ENCODE measurements around the gene CPNE6.
A peak's percentile ranks its signal among the peaks of the same experiment; 100 is the strongest.
"Not testable (repeated sequence)": the region's sequence is repeated elsewhere in the genome, so short reads cannot be mapped to it uniquely, and the experiment has no call there.

The CPNE6 gene

DNA sequence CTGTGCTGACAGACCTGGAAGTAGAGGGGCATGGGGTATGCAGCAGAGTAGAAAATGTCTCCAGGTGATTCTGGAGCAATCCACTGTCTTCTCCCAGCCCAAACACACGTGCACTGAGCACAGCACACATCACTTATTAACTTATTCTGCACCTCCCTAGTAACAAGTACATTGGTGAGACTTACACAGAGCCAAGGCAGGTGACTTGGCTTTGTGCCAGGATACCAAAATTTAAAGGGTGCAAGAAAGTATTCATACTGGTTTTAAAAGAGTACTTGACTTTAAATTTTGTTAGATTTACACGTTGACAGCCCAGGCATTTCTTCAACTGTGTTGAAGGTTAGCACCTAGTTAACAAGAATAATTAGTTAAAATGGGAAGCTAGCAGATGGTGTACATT, 30.7 kb upstream of the CPNE6 start:
- DNase-seq (ENCODE audit: low spot score) = no peak
- TF ChIP-seq, protein P1, sequence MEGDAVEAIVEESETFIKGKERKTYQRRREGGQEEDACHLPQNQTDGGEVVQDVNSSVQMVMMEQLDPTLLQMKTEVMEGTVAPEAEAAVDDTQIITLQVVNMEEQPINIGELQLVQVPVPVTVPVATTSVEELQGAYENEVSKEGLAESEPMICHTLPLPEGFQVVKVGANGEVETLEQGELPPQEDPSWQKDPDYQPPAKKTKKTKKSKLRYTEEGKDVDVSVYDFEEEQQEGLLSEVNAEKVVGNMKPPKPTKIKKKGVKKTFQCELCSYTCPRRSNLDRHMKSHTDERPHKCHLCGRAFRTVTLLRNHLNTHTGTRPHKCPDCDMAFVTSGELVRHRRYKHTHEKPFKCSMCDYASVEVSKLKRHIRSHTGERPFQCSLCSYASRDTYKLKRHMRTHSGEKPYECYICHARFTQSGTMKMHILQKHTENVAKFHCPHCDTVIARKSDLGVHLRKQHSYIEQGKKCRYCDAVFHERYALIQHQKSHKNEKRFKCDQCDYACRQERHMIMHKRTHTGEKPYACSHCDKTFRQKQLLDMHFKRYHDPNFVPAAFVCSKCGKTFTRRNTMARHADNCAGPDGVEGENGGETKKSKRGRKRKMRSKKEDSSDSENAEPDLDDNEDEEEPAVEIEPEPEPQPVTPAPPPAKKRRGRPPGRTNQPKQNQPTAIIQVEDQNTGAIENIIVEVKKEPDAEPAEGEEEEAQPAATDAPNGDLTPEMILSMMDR (IDR thresholded peaks at IDR 0.05; ENCODE audit: extremely low read depth, missing control alignments) = no peak

DNA sequence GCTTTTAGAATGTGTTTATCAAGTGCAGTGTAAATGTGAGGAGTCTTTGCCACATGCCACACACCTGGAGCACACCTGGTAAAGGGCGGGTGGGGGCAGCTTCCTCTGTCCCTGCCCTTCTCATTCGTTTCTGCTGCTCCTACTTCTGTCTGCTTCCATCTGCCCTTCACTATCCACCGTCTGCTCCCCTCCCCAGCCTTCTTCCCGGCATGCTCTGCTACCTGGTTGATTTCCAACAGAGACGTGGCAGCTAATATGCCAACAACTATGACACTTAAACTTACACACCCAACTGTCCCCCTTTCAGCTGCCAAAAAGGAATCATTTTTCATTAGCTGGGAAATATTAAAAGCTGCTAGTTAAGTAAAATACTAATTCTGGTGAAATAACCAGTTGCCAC, 28.6 kb upstream of the CPNE6 start:
- no peak for DNase-seq (ENCODE audit: low spot score)
- TF ChIP-seq, protein P1 (IDR thresholded peaks at IDR 0.05; ENCODE audit: extremely low read depth, missing control alignments) = no peak

DNA sequence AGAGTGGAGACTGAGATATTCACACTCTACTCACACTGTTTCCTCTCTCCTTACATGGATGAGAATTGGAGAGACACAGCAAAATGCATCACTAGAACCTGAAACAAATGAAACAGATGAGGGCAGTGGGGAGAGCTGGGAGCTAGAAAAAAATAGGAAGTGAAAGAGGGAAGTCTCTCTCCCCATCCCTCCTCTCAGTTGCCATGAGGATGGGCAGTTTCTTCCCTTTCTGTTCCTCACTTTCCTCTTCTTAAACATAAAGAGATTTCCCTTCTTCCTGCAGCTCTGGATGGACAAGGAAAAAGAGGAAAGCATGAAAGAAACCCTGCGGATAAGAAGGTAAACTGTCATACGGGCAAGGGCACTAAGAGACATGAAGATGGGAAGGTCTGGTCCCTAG, 22.4 kb upstream of the CPNE6 start:
- not testable (repeated sequence) for DNase-seq (ENCODE audit: low spot score)

GRCh38 chr14:24050753-24051152, 20.6 kb upstream of the CPNE6 start:
- not testable (repeated sequence) for DNase-seq (ENCODE audit: low spot score)

DNA sequence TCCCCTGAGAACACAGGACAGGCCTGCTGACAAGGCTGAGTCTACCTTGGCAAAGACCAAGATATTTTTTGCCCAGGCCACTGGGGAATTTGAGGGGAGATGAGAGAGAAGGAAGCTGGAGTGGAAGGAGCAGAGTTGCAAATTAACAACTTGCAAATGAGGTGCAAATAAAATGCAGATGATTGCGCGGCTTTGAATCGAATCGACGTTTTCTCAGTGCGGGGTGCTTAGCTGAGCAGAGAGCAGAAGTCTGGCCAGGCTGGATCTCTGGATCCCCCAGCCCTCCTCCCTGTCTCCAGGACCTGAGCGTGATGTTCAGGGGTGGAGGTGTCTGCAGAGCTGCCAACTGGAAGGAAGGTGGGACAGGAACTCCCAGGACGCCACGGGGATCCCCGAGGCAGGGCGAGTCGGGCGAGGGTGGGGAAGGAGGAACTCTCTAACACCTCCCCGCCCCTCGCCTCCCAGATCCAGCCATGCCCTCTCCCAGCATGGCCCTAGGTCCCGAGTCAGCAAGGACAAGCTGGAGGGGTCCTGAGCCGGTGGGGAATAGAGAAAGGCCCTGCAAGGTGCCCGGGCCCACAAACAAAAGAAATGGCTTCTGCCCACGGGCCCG, 20.1 kb upstream of the CPNE6 start:
- TF ChIP-seq, protein P1 (IDR thresholded peaks at IDR 0.05; ENCODE audit: extremely low read depth, missing control alignments) = no peak
- DNase-seq (ENCODE audit: low spot score) = no peak

DNA sequence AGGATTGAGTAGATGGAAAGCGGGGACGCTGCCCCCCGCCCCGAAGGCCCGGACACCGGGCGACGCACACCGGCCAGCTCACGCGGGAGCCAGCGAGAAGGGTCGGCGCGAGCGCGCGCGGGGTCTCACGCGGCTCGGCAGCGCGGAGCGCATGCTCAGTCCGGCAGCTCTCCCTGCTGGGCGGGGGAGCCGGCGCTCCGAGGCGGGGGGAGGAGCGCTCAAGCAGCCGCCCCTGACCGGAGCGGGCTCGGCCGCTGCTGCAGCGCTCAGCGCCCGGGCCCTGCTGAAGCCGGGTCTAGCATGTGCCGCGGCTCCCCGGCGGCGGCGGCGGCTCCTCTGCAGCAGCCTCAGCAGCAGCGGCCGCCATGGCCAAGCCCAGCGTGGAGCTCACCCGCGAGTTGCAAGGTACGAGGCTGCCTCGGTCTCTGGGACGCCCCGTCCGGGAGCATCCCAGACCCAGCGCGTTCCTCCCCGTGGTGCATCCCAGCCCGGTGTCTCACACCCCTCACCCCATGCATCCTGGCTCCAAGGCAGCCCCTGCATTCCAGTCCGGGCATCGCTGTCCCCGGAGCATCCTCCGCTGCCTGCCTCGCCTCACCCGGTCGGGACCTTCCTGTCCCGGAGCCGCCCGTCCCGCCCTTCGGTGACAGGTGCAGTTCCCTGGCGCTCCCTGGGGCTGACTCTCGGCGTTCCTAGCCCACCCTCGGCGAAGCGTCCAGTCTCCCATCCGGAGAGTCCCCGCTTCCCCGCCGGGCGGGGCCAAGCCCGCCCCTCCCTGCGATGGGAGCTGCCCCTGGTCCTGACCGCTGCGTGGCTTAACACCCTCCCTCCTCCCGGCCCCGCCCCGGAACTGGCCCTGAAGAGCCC, 19.3 kb upstream of the CPNE6 start, which contains the start of gene CARMIL3:
Gene CARMIL3, plus strand, starts transcription at position 221 of the 867 bp plus-strand sequence. Its CDS starts 145 bp downstream, at position 366.
- DNase-seq (ENCODE audit: low spot score) = peak; percentile 94
- TF ChIP-seq, protein P1 (IDR thresholded peaks at IDR 0.05; ENCODE audit: extremely low read depth, missing control alignments) = no peak

DNA sequence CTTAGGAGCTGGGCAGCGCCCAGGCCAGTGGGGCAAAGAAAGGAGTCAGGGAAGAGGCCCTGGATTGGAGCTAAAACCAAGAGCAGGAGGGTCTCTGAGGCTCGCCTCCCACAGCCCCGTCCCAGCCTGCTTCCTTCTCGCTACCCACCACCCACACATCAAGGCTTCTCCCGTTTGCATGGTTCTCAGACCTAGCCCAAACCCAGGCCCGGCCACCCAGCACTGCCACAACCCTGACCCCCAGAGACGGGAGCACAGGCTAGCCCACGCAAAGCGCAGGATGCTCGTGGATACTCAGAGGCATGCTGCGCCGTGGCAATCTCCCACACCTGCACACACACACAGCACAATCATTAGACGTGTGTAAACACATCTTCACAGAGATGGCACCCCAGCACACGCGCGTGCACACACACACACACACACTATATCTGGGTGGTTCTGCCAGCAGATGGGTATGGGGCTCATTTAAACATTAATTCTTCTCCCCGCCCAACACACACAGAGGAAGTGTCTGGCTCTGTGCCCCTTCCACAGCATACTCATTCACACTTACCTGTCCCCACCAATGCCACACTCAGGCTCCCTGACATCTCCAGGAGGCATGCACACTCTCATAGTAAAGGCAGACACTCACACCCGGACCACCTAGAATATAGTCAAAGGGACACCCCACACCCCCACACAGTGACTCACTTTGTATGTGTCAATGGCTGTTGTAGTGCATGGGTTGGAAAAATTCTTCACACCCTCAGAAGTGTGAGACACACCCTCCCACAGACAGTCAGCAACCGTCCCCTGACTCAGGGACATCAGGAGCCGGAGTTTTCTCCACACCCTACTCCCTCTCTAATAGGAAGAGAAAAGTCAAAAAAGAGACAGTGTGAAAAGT, 18.5 kb upstream of the CPNE6 start:
- no peak for DNase-seq (ENCODE audit: low spot score)
- TF ChIP-seq, protein P1 (IDR thresholded peaks at IDR 0.05; ENCODE audit: extremely low read depth, missing control alignments) = no peak
